ENCODE data around the gene FMN1.
A peak's percentile ranks its signal among the peaks of the same experiment; 100 is the strongest.

Gene FMN1

GRCh38 chr15:32994810-32995424 lies 199.6 kb downstream of the FMN1 start:
- TF ChIP-seq POLR2A (IDR thresholded peaks at IDR 0.05; ENCODE audit: low read depth, low read length) = no peak
- DNase-seq (ENCODE audit: insufficient read length, low spot score) = no peak
- FAIRE-seq = peak; percentile 88

GRCh38 chr15:32993285-32993684 lies 201.2 kb downstream of the FMN1 start:
- no peak for DNase-seq (ENCODE audit: insufficient read length, low spot score)
- TF ChIP-seq POLR2A (IDR thresholded peaks at IDR 0.05; ENCODE audit: low read depth, low read length) = no peak
- peak; percentile 68 for FAIRE-seq

- no peak for FAIRE-seq
- no peak for TF ChIP-seq POLR2A (IDR thresholded peaks at IDR 0.05; ENCODE audit: low read depth, low read length)
Measured at GRCh38 chr15:32991619-32992111, 202.8 kb downstream of the FMN1 start.

DNA sequence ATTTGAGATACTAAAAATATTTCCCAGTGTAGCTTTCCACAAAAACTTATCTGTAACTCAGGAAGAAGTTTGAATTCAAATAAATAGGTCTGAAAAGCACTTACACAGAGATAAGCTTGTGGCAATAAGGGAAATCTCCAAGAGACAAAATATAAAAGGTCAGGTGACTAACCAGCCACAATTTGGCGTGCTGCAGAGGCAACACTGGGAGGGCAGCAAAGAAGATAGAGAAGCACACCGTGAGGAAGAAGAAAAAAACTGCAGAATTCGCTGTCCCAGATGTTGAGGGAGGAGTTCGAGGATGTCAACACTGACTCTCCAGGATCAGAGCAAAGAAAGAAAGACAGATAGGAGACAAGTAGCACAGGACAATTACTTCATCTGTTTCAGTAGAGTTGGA lies 204.4 kb downstream of the FMN1 start:
- DNase-seq (ENCODE audit: insufficient read length, low spot score) (no peak), FAIRE-seq (no peak)
- TF ChIP-seq POLR2A (IDR thresholded peaks at IDR 0.05; ENCODE audit: low read depth, low read length) = no peak

More at GRCh38 chr15:32991619-32992111, 202.8 kb downstream of the FMN1 start:
- no peak for DNase-seq (ENCODE audit: insufficient read length, low spot score)

GRCh38 chr15:32987067-32987466 lies 207.4 kb downstream of the FMN1 start:
- DNase-seq (ENCODE audit: insufficient read length, low spot score) = no peak
- peak; percentile 11 for FAIRE-seq
- TF ChIP-seq POLR2A (IDR thresholded peaks at IDR 0.05; ENCODE audit: low read depth, low read length) = no peak

DNA sequence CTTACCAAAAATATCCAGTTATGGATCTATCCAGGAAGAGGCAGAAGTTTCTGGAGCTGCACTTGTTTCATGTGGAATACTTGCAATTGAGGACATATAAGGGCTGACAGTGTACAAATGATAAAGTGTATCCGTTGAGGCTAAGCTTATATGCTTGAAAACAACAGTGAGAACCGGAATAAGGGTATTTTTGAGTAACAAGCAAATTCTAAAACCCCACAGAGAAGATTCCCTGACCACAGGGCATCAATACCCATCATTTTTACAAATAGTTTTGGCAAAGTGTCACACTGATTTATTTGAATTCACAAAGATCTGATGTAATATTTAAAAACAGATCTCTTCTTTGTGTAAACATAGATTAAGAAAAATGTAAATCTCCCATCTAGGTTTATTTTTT lies 208.4 kb downstream of the FMN1 start:
- no peak for DNase-seq (ENCODE audit: insufficient read length, low spot score)
- no peak for FAIRE-seq
- no peak for TF ChIP-seq POLR2A (IDR thresholded peaks at IDR 0.05; ENCODE audit: low read depth, low read length)

- FAIRE-seq (no peak), DNase-seq (ENCODE audit: insufficient read length, low spot score) (no peak)
- no peak for TF ChIP-seq POLR2A (IDR thresholded peaks at IDR 0.05; ENCODE audit: low read depth, low read length)
Measured at GRCh38 chr15:32983679-32984078, 210.8 kb downstream of the FMN1 start.

- no peak for DNase-seq (ENCODE audit: insufficient read length, low spot score)
- no peak for TF ChIP-seq POLR2A (IDR thresholded peaks at IDR 0.05; ENCODE audit: low read depth, low read length)
- FAIRE-seq = peak; percentile 53
Measured at GRCh38 chr15:32982001-32982400, 212.5 kb downstream of the FMN1 start.

DNA sequence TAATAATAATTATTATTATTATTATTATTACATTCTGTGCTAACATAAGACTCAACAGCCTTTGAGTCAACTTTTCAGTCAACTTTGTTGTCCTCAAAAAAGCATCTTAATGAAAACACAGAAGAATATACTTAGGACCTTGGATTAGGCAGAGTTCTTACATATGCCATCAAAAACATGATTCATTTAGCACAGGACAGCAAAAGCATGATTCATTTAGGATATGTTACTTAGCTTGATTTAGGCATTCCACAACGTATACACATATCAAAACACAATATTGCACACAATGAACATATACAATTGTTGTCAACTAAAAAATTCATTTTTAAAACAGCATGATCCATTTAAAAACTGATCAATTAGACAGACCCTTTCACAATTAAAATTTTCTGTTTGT lies 213.0 kb downstream of the FMN1 start:
- TF ChIP-seq POLR2A (IDR thresholded peaks at IDR 0.05; ENCODE audit: low read depth, low read length) = no peak
- peak; percentile 27 for FAIRE-seq
- DNase-seq (ENCODE audit: insufficient read length, low spot score) = no peak

DNA sequence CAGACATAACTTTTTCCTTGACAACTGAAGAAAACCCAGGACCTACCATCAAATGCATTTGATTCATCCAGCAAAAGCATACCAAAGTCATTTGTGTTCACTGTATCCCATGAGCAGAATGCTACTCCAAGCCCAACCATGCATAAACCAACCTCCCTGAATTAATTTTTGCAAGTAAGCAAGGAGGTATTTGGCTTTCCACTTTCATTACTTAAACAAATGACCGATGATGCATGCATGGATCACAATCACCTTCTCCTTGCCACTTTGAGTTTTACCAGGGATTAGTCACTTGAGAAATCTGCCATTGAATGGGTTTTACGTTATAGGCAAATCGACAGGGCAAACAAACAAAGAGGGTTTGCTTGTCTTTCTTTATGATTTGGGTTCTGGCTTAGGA lies 214.8 kb downstream of the FMN1 start:
- FAIRE-seq (peak; percentile 99), DNase-seq (ENCODE audit: insufficient read length, low spot score) (peak; percentile 15)
- no peak for TF ChIP-seq POLR2A (IDR thresholded peaks at IDR 0.05; ENCODE audit: low read depth, low read length)

GRCh38 chr15:32977506-32977905 lies 217.0 kb downstream of the FMN1 start:
- FAIRE-seq (no peak), DNase-seq (ENCODE audit: insufficient read length, low spot score) (no peak)
- no peak for TF ChIP-seq POLR2A (IDR thresholded peaks at IDR 0.05; ENCODE audit: low read depth, low read length)

GRCh38 chr15:32974691-32975090 lies 219.8 kb downstream of the FMN1 start:
- DNase-seq (ENCODE audit: insufficient read length, low spot score) = no peak
- no peak for TF ChIP-seq POLR2A (IDR thresholded peaks at IDR 0.05; ENCODE audit: low read depth, low read length)
- no peak for FAIRE-seq

GRCh38 chr15:32972686-32973085 lies 221.8 kb downstream of the FMN1 start:
- FAIRE-seq (no peak), DNase-seq (ENCODE audit: insufficient read length, low spot score) (no peak)

DNA sequence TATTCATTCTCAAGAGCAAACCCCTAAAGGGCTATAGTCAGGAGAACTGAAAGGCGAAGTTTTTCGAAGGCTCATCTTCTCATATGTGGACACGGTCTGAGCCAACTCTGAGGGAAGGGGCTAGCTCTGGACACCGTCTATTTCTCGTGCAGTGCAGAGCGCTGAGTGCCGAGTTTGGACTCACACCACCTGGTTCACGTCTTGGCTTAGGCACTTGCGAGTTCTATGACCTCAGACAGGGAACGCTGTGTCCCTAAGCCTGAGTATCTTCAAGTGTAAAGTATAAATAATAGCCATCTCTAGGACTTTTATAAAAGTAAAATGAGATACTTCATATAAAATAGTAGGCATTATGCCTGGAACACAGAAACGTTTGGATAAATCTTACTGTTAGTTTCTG lies 223.7 kb downstream of the FMN1 start:
- DNase-seq (ENCODE audit: insufficient read length, low spot score) = no peak
- no peak for FAIRE-seq
- no peak for TF ChIP-seq POLR2A (IDR thresholded peaks at IDR 0.05; ENCODE audit: low read depth, low read length)

More at GRCh38 chr15:32972686-32973085, 221.8 kb downstream of the FMN1 start:
- TF ChIP-seq POLR2A (IDR thresholded peaks at IDR 0.05; ENCODE audit: low read depth, low read length) = no peak

DNA sequence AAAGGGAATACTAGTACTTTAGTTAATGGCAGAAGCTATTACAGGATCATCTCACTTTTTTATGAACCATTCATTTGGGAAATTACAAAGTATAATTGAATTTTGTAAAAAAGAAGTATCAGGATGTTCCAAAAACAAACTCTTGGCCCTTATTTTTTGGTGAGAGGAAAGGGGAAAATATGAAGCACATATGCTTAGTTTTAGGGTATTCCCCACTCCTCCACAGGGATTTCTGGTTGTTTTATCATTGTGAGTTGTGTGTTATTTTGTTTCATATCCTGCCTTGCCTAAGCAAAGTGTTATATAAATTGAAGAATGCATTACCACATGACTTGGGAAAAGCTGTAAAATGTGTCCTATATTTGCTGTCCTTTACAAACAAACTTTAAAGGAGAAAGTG lies 227.0 kb downstream of the FMN1 start:
- DNase-seq (ENCODE audit: insufficient read length, low spot score) (no peak), FAIRE-seq (no peak)
- TF ChIP-seq POLR2A (IDR thresholded peaks at IDR 0.05; ENCODE audit: low read depth, low read length) = no peak
